GM19023 (cell line): ENCODE measurements around the gene ACOT6.
"Not testable (repeated sequence)": the region's sequence is repeated elsewhere in the genome, so short reads cannot be mapped to it uniquely, and the experiment has no call there.

Source experiments
- ATAC-seq: cut with Tn5 transposase; IDR thresholded peaks from one replicate; pipeline ENCODE4 v1.9.1; 2021; ENCODE audit warnings: mild to moderate bottlenecking, moderate library complexity; ENCODE audit not compliant: unreplicated experiment

ACOT6 gene

GRCh38 chr14:73644531-73645247 is 32.4 kb downstream of the ACOT6 start, which contains the start of gene DNAL1:
Gene DNAL1, plus strand, starts transcription at chr14:73644986. Its CDS starts 54 bp downstream, at chr14:73645040.
- ATAC-seq = peak; percentile 96

GRCh38 chr14:73645248-73645610 is 32.9 kb downstream of the ACOT6 start:
- ATAC-seq = no peak

GRCh38 chr14:73651005-73651404 is 38.7 kb downstream of the ACOT6 start:
- ATAC-seq = no peak

- no peak for ATAC-seq
Measured at GRCh38 chr14:73655851-73656250, 43.5 kb downstream of the ACOT6 start.

GRCh38 chr14:73659202-73659601 is 46.9 kb downstream of the ACOT6 start:
- not testable (repeated sequence) for ATAC-seq

- ATAC-seq = no peak
Measured at GRCh38 chr14:73660511-73660910, 48.2 kb downstream of the ACOT6 start.

GRCh38 chr14:73661872-73662271 is 49.6 kb downstream of the ACOT6 start:
- ATAC-seq = no peak

- ATAC-seq = no peak
Measured at GRCh38 chr14:73662487-73662943, 50.2 kb downstream of the ACOT6 start.

GRCh38 chr14:73663548-73664212 is 51.4 kb downstream of the ACOT6 start:
- no peak for ATAC-seq

GRCh38 chr14:73665130-73665529 is 52.8 kb downstream of the ACOT6 start:
- ATAC-seq = no peak

GRCh38 chr14:73666583-73666982 is 54.3 kb downstream of the ACOT6 start:
- no peak for ATAC-seq

GRCh38 chr14:73667854-73668253 is 55.5 kb downstream of the ACOT6 start:
- ATAC-seq = no peak
